ENCODE results near the gene KLHL25. TPM values are rescaled to one million over a fixed set of nuclear protein-coding genes. Genes with fewer than 3 reads are reported as not detected.

KLHL25 gene
- total RNA-seq, 2 donors from 2014 or later, result 15.0 to 18.1 TPM

DNA sequence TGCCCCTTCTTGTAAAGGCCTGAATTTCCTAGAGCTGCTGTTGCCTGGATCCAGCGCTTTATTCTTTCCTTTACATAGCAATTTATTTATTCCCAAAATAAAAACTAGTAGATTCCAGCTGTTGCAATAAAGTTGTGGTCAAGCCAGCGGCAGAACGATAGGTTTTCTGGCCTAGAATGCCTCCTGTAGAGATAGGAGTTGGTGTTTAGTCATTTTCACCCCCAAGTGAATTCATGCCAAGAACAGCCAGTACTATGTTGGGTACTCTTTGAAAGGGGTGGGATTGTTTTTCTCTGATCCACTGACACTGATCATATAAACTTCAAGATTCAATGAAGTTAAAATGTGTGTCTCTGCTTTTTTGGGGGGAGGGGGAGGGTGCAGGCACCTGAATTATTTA is 69.7 kb downstream of the KLHL25 start:
- peaks cover 32 to 37% of the 10 kb centered on the region in 2 donors for H3K4me1 ChIP-seq (ENCODE audit: control insufficient read depth in 1 of 2, low read depth in 2 of 2)
- ATAC-seq (ENCODE audit: insufficient number of reproducible peaks, low FRiP score, low read depth) (no peak), DNase-seq (ENCODE audit: low spot score) (no peak)
- TF ChIP-seq, protein P1, sequence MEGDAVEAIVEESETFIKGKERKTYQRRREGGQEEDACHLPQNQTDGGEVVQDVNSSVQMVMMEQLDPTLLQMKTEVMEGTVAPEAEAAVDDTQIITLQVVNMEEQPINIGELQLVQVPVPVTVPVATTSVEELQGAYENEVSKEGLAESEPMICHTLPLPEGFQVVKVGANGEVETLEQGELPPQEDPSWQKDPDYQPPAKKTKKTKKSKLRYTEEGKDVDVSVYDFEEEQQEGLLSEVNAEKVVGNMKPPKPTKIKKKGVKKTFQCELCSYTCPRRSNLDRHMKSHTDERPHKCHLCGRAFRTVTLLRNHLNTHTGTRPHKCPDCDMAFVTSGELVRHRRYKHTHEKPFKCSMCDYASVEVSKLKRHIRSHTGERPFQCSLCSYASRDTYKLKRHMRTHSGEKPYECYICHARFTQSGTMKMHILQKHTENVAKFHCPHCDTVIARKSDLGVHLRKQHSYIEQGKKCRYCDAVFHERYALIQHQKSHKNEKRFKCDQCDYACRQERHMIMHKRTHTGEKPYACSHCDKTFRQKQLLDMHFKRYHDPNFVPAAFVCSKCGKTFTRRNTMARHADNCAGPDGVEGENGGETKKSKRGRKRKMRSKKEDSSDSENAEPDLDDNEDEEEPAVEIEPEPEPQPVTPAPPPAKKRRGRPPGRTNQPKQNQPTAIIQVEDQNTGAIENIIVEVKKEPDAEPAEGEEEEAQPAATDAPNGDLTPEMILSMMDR (IDR thresholded peaks at IDR 0.05), result no peak
- H3K4me3 ChIP-seq, result no peak overlapping the region
- no peaks in the 10 kb centered on the region for H3K27me3 ChIP-seq (replicated peaks; ENCODE audit: insufficient read depth)
- peak overlapping the region; percentile 74 to 82 for H3K27ac ChIP-seq
- no peaks in the 10 kb centered on the region for H3K9me3 ChIP-seq
- H3K36me3 ChIP-seq, result peaks cover 62% of the 10 kb centered on the region

DNA sequence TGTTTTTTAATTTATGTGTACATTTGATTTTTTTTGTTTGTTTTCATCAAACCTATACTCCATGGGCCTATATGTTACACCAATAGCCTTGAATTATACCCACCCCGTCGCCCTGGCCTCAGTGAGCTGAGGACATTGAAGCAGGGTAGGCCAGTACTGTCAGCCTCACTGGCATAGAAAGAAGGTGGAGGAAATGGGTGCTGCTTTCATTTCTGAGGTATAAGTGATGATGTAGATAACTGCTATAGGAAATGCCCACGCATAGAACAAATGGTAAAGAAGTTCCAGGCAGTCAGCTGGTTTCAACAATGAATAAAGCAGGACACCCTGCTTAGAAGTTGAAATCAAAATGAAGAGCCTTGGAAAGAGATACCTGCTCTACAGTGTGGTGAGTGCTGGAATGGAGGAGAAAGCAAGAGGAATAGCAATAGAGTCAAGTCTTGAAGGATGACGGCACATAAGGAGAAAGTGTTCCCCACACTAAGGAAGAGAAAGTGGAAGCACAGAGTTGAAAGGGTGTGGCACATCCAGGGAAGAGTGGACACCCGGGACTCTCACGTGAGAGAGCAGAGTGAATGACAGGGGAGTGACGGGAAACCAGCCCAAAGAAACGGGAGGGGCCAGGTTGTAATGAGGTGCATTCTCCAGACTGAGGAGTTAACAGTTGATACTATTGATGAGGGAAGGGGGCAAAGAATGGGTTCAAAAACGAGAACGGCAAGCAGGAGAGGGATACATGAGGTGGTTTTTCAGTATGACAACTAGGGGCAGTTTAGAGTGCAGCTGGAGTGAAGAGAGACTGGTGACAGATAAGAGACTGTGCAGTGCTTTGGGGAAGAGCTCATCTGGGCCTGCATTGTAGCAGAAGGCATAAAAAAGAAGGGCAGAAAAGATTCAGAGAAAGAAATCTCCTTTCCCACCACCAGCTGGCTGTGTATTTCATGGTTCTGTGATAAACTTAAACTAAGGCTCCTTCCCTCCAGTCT is 70.5 kb downstream of the KLHL25 start:
- Histone ChIP-seq H3K4me1 (ENCODE audit: control insufficient read depth in 1 of 2, low read depth in 2 of 2) (peaks cover 32 to 37% of the 10 kb centered on the region in 2 donors), H3K4me3 (no peak overlapping the region), H3K27ac (peak overlapping the region; percentile 74 to 82), H3K36me3 (peaks cover 63% of the 10 kb centered on the region), H3K27me3 (replicated peaks; ENCODE audit: insufficient read depth) (no peaks in the 10 kb centered on the region), H3K9me3 (no peaks in the 10 kb centered on the region)
- ATAC-seq (ENCODE audit: insufficient number of reproducible peaks, low FRiP score, low read depth), result no peak
- TF ChIP-seq, protein P1 (IDR thresholded peaks at IDR 0.05), result no peak
- no peak for DNase-seq (ENCODE audit: low spot score)

DNA sequence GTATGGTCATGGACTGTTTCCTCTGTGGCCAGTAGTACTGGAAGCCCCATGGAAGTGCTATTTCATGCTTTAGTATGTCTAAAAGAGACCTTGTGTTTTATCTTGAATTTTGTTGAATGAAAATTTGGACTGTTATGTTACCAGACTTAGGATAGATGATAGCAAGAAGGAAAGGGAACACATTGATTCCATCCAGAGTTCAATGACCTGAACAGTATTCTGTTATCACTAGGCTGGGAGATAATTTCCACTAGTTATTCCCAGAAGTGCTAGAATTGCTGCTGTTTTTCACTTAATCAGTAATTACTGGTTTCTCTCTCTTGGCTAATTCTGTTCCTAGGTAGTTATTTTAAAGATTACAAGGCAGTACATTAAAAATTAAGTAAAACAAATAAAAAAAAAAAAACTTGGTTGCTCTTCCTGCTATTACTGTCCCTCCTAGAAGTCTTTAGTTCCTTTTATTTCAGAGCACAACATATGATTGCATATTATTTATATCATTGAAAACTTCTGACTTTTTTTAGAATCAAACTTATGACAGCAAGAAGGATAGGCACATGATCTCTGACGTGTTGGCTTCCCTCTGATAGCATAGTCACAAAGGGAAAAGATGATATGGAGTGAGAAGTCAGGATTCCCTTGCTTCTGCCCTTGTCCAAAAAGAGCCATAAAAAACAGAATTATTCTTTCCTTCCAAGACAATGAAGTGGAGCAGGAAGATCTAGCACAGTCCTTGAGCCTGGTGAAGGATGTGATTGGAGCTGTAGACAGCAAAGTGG is 72.2 kb downstream of the KLHL25 start:
- DNase-seq (ENCODE audit: low spot score), result no peak
- Histone ChIP-seq H3K4me1 (ENCODE audit: control insufficient read depth in 1 of 2, low read depth in 2 of 2) (peaks cover 32 to 37% of the 10 kb centered on the region in 2 donors), H3K36me3 (peaks cover 60% of the 10 kb centered on the region), H3K27ac (no peak overlapping the region), H3K4me3 (no peak overlapping the region), H3K9me3 (no peaks in the 10 kb centered on the region), H3K27me3 (replicated peaks; ENCODE audit: insufficient read depth) (no peaks in the 10 kb centered on the region)
- TF ChIP-seq, protein P1 (IDR thresholded peaks at IDR 0.05), result no peak
- no peak for ATAC-seq (ENCODE audit: insufficient number of reproducible peaks, low FRiP score, low read depth)

DNA sequence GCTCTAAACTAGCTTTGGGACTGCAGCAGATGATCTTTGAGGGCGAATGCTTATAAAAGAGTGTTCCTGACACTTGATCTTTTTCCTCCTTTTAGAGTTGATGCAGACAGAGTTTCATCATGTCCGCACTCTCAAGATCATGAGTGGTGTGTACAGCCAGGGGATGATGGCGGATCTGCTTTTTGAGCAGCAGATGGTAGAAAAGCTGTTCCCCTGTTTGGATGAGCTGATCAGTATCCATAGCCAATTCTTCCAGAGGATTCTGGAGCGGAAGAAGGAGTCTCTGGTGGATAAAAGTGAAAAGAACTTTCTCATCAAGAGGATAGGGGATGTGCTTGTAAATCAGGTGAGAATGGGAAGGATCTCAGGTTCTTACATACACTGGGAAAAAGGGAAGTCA is 75.7 kb downstream of the KLHL25 start:
- no peak for ATAC-seq (ENCODE audit: insufficient number of reproducible peaks, low FRiP score, low read depth)
- Histone ChIP-seq H3K27me3 (replicated peaks; ENCODE audit: insufficient read depth) (no peaks in the 10 kb centered on the region), H3K4me1 (ENCODE audit: control insufficient read depth in 1 of 2, low read depth in 2 of 2) (peaks cover 2% of the 10 kb centered on the region in 2 donors), H3K27ac (no peak overlapping the region), H3K4me3 (no peak overlapping the region), H3K36me3 (peaks cover 61% of the 10 kb centered on the region), H3K9me3 (no peaks in the 10 kb centered on the region)
- DNase-seq (ENCODE audit: low spot score), result no peak
- TF ChIP-seq, protein P1 (IDR thresholded peaks at IDR 0.05), result no peak

Measured in thoracic aorta (tissue), 2 donors.